Bronchial epithelial cell (primary cell): ENCODE data around the gene IGFLR1. TPM values are rescaled to one million over a fixed set of nuclear protein-coding genes. Genes with fewer than 3 reads are reported as not detected.

Experiments
- DNase-seq: peaks from one replicate; pipeline ENCODE4 v3.0.0-alpha.2; 2010; ENCODE audit warnings: low read depth
- FAIRE-seq: peaks from 2 replicates; lab custom pipeline; 2011; peaks lifted over from hg19 to GRCh38; lab: Jason Lieb, UNC
- H3K27me3 ChIP-seq: 2 replicates; pipeline ENCODE4 v1.5.1; 2011; ENCODE audit warnings: low read length; ENCODE audit not compliant: control insufficient read depth, insufficient read depth
- H3K36me3 ChIP-seq: 2 replicates; pipeline ENCODE4 v1.5.1; 2011; ENCODE audit warnings: low read length; ENCODE audit not compliant: control insufficient read depth, insufficient read depth
- H3K4me3 ChIP-seq: 2 replicates; pipeline ENCODE4 v1.5.1; 2011; ENCODE audit warnings: mild to moderate bottlenecking, low read depth, low read length, control low read depth
- total RNA-seq: library from RNA; depleted of rRNA; stranded (reverse); fragments of >200 nt; gene quantifications from 2 replicates; pipeline ENCODE4 v1.2.1, GENCODE V29; 2014
- TF ChIP-seq, protein P1 (sequence below): IDR thresholded peaks from 2 replicates; pipeline ENCODE4 v1.5.1; 2011; ENCODE audit warnings: mild to moderate bottlenecking, moderate library complexity, low read length, control low read depth, inconsistent platforms; ENCODE audit not compliant: insufficient read depth, severe bottlenecking

Gene IGFLR1
- total RNA-seq, 1 donor from 2014 or later, result 0.26 TPM

DNA sequence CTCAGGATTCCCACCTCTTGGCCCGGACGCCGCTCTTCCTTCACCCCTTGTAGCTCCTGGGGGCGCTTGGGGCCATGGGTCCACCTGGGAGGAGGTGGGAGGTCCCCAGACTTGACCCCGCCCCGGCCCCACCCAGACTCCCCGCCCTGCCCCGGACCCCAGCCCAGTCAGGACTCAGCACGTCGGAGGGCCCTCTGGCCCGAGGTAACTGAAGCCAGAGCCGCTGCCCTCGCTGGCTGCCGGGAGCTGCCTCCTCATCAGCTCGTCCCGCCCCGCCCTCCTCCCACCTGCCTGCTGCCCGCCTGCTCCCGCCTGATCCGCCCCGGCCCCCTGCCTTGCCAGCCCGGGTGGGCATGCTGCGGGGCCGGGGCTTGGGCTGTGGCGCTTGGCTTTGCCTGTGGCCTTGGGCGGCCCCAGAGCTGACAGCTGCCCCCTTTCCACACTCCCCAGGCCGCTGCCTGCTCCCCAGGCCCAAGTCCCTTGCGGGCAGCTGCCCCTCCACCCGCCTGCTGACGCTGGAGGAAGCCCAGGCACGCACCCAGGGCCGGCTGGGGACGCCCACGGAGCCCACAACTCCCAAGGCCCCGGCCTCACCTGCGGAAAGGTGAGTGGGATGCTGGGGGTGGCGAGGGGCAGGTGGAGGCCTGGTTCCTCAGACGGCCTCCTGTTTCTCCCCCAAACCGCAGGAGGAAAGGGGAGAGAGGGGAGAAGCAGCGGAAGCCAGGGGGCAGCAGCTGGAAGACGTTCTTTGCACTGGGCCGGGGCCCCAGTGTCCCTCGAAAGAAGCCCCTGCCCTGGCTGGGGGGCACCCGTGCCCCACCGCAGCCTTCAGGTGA, 42.5 kb upstream of the IGFLR1 start:
- TF ChIP-seq, protein P1, sequence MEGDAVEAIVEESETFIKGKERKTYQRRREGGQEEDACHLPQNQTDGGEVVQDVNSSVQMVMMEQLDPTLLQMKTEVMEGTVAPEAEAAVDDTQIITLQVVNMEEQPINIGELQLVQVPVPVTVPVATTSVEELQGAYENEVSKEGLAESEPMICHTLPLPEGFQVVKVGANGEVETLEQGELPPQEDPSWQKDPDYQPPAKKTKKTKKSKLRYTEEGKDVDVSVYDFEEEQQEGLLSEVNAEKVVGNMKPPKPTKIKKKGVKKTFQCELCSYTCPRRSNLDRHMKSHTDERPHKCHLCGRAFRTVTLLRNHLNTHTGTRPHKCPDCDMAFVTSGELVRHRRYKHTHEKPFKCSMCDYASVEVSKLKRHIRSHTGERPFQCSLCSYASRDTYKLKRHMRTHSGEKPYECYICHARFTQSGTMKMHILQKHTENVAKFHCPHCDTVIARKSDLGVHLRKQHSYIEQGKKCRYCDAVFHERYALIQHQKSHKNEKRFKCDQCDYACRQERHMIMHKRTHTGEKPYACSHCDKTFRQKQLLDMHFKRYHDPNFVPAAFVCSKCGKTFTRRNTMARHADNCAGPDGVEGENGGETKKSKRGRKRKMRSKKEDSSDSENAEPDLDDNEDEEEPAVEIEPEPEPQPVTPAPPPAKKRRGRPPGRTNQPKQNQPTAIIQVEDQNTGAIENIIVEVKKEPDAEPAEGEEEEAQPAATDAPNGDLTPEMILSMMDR, result no peak
- Histone ChIP-seq H3K27me3 (no peaks in the 10 kb centered on the region), H3K36me3 (no peaks in the 10 kb centered on the region), H3K4me3 (no peak overlapping the region)
- no peak for FAIRE-seq
- no peak for DNase-seq

- Histone ChIP-seq H3K27me3 (no peaks in the 10 kb centered on the region), H3K4me3 (no peak overlapping the region), H3K36me3 (no peaks in the 10 kb centered on the region)
- FAIRE-seq (no peak), DNase-seq (no peak)
- TF ChIP-seq, protein P1, result no peak
Measured at GRCh38 chr19:35783469-35784434, 41.5 kb upstream of the IGFLR1 start.

- TF ChIP-seq, protein P1, result no peak
- FAIRE-seq, result no peak
- DNase-seq, result no peak
- H3K4me3 ChIP-seq, result no peak overlapping the region
- H3K36me3 ChIP-seq, result no peaks in the 10 kb centered on the region
- no peaks in the 10 kb centered on the region for H3K27me3 ChIP-seq
Measured at GRCh38 chr19:35782589-35782988, 40.3 kb upstream of the IGFLR1 start.

GRCh38 chr19:35781650-35782049, 39.4 kb upstream of the IGFLR1 start:
- H3K36me3 ChIP-seq, result no peaks in the 10 kb centered on the region
- FAIRE-seq (no peak), DNase-seq (no peak)
- TF ChIP-seq, protein P1, result no peak
- no peaks in the 10 kb centered on the region for H3K27me3 ChIP-seq
- H3K4me3 ChIP-seq, result no peak overlapping the region

DNA sequence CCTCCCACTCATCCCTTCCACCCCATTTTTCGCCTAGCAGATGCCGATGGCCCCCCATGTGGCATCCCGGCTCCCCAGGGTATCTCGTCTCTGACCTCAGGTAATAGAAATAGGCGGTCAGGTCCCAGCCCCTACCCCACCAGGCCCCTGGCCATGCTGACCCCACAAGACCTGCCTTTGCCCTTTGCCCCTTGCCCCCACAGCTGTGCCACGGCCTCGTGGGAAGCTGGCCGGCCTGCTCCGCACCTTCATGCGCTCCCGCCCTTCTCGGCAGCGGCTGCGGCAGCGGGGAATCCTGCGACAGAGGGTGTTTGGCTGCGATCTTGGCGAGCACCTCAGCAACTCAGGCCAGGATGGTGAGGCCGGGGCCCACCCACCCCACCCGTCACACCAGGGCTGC, 38.5 kb upstream of the IGFLR1 start:
- FAIRE-seq (no peak), DNase-seq (no peak)
- Histone ChIP-seq H3K4me3 (no peak overlapping the region), H3K36me3 (no peaks in the 10 kb centered on the region), H3K27me3 (no peaks in the 10 kb centered on the region)
- TF ChIP-seq, protein P1, result no peak
